ENCODE results near the gene FAM236B. TPM values are rescaled to one million over a fixed set of nuclear protein-coding genes. Genes with fewer than 3 reads are reported as not detected.
"Not testable (repeated sequence)": the region's sequence is repeated elsewhere in the genome, so short reads cannot be mapped to it uniquely, and the experiment has no call there.

FAM236B gene
- total RNA-seq (not detected), polyA plus RNA-seq (not detected)

DNA sequence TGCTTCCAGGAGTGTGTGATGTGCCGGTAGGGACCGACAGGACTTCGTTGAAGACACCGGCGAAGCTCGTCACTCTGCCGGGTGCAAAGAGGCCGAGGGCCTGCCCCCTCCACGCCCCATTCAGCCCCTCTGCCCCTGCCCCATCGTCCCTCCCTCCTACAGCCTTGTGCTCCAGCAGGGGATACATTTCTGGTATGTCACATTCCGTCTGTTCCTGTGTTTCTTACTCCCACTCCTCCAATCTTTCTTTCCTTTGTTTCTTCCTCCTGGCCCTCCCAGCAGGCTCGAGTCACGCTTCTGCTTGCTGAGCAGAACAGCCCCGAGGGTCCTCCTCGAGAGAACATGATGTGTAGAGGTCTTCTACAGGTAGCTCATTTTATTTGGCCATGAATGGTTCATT is at the start of gene FAM236B:
FAM236B (minus strand) TSS at position 101 of the 400 bp plus-strand sequence; CDS start at position 1, 100 bp downstream.
- H3K36me3 ChIP-seq; intact Hi-C loops (cut with DNase I); H3K4me1 ChIP-seq; DNase-seq; H3K27me3 ChIP-seq; H3K9me3 ChIP-seq; H3K4me3 ChIP-seq; H3K27ac ChIP-seq: not testable (repeated sequence)
- WGBS, 2 donors, result no CpG with 5 or more reads among the region's 15 CpGs

- H3K27ac ChIP-seq; H3K9me3 ChIP-seq; H3K36me3 ChIP-seq; DNase-seq; H3K4me1 ChIP-seq; intact Hi-C loops (cut with DNase I); H3K27me3 ChIP-seq; H3K4me3 ChIP-seq: not testable (repeated sequence)
- no CpG with 5 or more reads among the region's 13 CpGs for WGBS, 2 donors
Observed at GRCh38 chrX:72830701-72831100, 48.2 kb upstream of the FAM236B start.

GRCh38 chrX:72808110-72808509 is 25.6 kb upstream of the FAM236B start, which contains the start of gene FAM236D:
FAM236D (minus strand) TSS chrX:72808210; CDS start chrX:72808110, 100 bp downstream.
- WGBS, 2 donors, result no CpG with 5 or more reads among the region's 13 CpGs
- H3K9me3 ChIP-seq; H3K27ac ChIP-seq; intact Hi-C loops (cut with DNase I); H3K4me1 ChIP-seq; H3K36me3 ChIP-seq; DNase-seq; H3K27me3 ChIP-seq; H3K4me3 ChIP-seq: not testable (repeated sequence)

- peak; percentile 13 for DNase-seq
- H3K27me3 ChIP-seq; H3K4me1 ChIP-seq; H3K9me3 ChIP-seq; H3K36me3 ChIP-seq; H3K4me3 ChIP-seq; intact Hi-C loops (cut with DNase I); H3K27ac ChIP-seq: not testable (repeated sequence)
- WGBS, 2 donors, result 100% methylated on average over 1 of the region's 3 CpGs
Observed at GRCh38 chrX:72790390-72790789, 7.9 kb upstream of the FAM236B start.

DNA sequence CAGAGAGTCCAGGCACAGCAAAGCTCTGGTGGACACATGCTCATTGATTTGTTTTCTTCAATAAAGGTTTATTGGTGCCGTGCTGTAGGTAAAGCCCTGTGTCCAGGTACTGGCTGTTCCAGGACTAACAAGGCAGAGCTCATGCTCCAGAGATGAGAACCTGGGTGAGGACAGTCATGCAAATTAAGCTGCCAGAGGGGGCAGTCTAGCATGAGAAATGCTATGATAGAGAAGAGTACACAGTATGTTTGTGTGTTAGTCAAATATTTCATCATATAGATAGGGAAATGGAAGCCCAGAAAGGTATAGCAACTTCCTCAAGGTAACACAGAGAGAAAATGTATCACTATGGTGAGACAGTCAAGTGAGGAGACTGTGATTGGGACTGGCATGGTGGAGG is 5.7 kb upstream of the FAM236B start:
- H3K9me3 ChIP-seq; H3K4me1 ChIP-seq; H3K27me3 ChIP-seq; H3K36me3 ChIP-seq; intact Hi-C loops (cut with DNase I); DNase-seq; H3K4me3 ChIP-seq; H3K27ac ChIP-seq: not testable (repeated sequence)
- no CpG with 5 or more reads among the region's 1 CpG for WGBS, 2 donors

DNA sequence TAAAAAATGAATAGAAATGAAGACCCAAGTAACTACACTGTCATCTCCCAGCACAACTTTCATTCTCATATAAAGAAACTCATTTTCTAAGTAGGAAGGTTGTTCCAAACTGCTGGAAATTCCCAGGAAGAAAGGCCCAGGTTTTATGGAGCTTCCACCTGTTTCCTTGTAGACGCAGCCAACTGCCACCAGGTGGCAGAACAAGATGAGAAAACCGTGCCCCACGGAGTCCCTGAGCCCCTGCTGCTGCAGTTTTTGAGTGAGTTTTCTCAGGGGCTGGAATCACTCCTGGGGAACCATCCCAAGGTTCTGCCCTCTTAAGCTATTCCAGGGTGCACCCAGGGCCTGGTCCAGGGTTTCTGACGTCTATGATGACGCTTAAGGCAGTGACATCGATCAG is 1.5 kb upstream of the FAM236B start:
- intact Hi-C loops (cut with DNase I); DNase-seq: not testable (repeated sequence)

DNA sequence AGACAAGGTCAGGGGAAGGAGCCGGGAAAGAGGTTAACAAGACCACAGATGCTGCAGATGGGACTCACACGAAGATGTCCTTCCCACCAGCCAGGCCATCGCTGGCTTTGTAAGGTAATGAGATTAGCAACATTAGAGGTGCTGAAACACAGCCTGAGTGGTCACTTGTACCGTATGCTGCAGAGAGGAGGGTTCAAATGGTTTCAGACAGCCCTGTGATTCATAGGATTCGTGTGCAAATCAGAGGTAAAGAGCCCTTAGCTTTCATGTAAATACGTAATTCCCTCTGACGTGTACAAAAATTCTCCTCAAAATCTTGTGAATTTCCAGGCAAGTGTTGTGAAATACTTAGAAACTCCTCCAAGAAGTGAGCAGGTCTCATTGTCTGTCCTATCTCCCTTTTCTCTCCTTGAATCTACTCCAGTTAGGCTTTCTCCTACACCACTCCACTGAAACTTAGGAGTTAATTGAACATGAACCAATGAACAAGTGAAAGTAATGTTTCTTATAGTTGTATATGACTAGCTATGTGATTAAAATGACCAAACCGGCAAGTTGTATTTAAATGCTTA is 991 bp upstream of the FAM236B start:
- H3K27me3 ChIP-seq; H3K27ac ChIP-seq; H3K9me3 ChIP-seq; H3K4me1 ChIP-seq; H3K4me3 ChIP-seq; intact Hi-C loops (cut with DNase I); H3K36me3 ChIP-seq; DNase-seq: not testable (repeated sequence)
- no CpG with 5 or more reads among the region's 8 CpGs for WGBS, 2 donors

More for the DNA sequence above, 1.5 kb upstream of the FAM236B start:
- not testable (repeated sequence) for H3K27me3 ChIP-seq, H3K4me3 ChIP-seq, H3K27ac ChIP-seq, H3K9me3 ChIP-seq, H3K4me1 ChIP-seq, H3K36me3 ChIP-seq
- no CpG with 5 or more reads among the region's 6 CpGs for WGBS, 2 donors

DNA sequence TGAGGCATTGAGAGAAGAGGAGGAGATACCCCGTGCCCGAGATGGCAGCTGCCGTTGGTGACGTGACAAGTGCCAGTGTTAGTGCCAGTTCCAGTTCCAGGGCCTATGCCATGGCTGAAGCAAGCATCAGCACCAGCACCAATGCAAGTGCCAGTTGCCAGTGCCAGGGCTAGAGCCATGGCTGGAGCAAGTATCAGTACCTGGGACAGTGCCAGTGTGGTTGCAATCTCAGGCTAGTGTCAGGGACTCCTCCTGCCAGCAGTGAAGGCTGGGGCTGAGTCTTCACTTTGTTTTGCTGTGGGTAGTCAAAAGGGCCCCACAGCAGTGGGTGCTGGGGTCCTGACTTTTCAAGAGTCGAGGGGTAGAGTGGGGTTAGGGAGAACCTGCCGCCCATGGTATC is 4.3 kb downstream of the FAM236B start:
- intact Hi-C loops (cut with DNase I); H3K27me3 ChIP-seq; H3K9me3 ChIP-seq; H3K4me3 ChIP-seq; DNase-seq; H3K4me1 ChIP-seq; H3K27ac ChIP-seq; H3K36me3 ChIP-seq: not testable (repeated sequence)
- WGBS, 2 donors, result no CpG with 5 or more reads among the region's 6 CpGs

DNA sequence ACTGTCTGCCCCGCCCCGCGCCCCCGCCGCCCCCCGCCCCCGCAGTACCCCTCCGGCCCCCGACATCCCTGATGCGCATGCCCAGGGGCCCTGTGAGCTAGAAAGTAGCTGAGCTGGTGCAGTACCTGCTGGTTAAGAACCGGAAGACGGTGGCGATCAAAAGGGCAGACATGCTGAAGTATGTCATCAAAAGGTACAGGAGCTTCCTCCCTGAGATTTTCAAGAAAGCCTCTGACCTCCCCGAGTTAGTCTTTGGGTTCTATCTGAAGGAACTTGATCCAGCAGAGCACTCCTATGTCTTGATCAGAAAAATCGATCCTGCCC is 5.0 kb downstream of the FAM236B start:
- H3K4me1 ChIP-seq; H3K27ac ChIP-seq; H3K4me3 ChIP-seq; H3K9me3 ChIP-seq; H3K36me3 ChIP-seq; H3K27me3 ChIP-seq; DNase-seq; intact Hi-C loops (cut with DNase I): not testable (repeated sequence)
- WGBS, 2 donors, result no CpG with 5 or more reads among the region's 15 CpGs

DNA sequence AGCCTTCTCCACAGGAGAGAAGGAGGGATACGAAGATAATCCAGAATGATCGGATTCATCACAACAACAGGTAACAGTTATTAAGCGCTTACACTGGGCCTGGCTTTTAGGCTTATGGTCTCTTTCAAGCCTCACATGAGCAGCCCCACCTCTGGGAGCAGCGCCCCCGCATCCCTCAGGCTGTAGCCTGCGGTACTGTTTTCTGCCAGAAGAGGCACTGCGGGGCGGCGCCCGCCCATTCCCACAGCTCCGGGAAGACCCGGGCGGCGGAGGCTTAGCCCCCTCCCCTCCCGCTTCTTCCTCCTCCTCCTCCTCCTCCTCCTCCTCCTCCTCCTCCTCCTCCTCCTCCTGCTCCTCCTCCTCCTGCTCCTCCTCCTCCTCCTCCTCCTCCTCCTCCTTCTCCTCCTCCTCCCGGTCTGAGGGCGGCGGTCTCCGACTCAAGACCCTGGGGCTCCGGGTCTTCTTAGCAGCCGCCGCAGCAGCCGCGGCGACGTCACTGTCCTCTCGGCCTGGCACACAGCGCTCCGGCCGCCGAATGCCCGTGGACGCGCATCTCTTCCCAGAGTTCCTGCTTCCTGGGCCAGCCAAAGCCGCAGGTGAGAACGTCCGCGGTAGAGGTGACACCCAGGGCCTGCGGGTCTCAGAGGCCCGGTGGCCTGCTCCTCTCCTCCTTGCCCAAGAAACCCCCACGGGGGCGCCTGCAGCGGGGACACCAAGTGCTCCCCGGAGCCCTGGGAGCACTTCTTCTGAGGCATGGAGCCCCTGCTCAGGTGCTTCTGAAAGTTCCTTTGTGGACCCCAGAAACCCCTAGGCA is 5.6 kb downstream of the FAM236B start, which contains the start of gene DMRTC1B:
DMRTC1B (plus strand) TSS at position 238 of the 814 bp plus-strand sequence. CDS start 68,246 bp downstream, outside the sequence.
- WGBS, 2 donors, result no CpG with 5 or more reads among the region's 44 CpGs
- H3K36me3 ChIP-seq; H3K4me1 ChIP-seq; intact Hi-C loops (cut with DNase I); H3K27me3 ChIP-seq; H3K9me3 ChIP-seq; H3K27ac ChIP-seq; DNase-seq; H3K4me3 ChIP-seq: not testable (repeated sequence)

GRCh38 chrX:72760454-72760853 is 22.0 kb downstream of the FAM236B start:
- H3K9me3 ChIP-seq; DNase-seq; H3K36me3 ChIP-seq; H3K4me3 ChIP-seq; H3K4me1 ChIP-seq; H3K27me3 ChIP-seq; intact Hi-C loops (cut with DNase I); H3K27ac ChIP-seq: not testable (repeated sequence)
- no CpG with 5 or more reads among the region's 9 CpGs for WGBS, 2 donors

DNA sequence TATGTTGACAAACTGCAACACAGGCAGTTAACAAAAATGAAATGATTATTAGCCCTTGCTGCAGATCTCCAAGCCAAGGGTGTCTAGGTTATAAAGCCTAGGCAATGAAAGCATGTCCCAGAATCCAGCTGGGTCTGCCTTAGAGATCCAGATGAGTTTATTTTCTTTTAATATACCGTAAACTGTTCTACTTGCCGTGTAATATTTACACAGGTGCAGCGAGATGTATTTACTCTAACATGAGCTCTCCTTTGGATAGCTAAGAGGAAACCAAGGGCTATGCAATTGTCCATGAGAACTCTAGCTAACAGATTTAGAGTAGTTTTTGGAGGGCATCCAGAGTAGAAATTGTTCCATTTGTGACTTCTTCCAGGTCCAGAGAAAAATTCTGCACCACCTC is 33.9 kb downstream of the FAM236B start:
- H3K36me3 ChIP-seq; intact Hi-C loops (cut with DNase I); H3K9me3 ChIP-seq; H3K4me3 ChIP-seq; DNase-seq; H3K27ac ChIP-seq; H3K27me3 ChIP-seq; H3K4me1 ChIP-seq: not testable (repeated sequence)
- no CpG with 5 or more reads among the region's 3 CpGs for WGBS, 2 donors

- DNase-seq; H3K4me1 ChIP-seq; H3K27me3 ChIP-seq; H3K36me3 ChIP-seq; H3K27ac ChIP-seq; intact Hi-C loops (cut with DNase I); H3K4me3 ChIP-seq; H3K9me3 ChIP-seq: not testable (repeated sequence)
- WGBS, 2 donors, result no CpG with 5 or more reads among the region's 7 CpGs
Observed at GRCh38 chrX:72745546-72745945, 36.9 kb downstream of the FAM236B start.

Measured in sigmoid colon (tissue), 7 donors.